ENCODE data around the gene KCTD7.
"Not testable (repeated sequence)": the region's sequence is repeated elsewhere in the genome, so short reads cannot be mapped to it uniquely, and the experiment has no call there.

DNA sequence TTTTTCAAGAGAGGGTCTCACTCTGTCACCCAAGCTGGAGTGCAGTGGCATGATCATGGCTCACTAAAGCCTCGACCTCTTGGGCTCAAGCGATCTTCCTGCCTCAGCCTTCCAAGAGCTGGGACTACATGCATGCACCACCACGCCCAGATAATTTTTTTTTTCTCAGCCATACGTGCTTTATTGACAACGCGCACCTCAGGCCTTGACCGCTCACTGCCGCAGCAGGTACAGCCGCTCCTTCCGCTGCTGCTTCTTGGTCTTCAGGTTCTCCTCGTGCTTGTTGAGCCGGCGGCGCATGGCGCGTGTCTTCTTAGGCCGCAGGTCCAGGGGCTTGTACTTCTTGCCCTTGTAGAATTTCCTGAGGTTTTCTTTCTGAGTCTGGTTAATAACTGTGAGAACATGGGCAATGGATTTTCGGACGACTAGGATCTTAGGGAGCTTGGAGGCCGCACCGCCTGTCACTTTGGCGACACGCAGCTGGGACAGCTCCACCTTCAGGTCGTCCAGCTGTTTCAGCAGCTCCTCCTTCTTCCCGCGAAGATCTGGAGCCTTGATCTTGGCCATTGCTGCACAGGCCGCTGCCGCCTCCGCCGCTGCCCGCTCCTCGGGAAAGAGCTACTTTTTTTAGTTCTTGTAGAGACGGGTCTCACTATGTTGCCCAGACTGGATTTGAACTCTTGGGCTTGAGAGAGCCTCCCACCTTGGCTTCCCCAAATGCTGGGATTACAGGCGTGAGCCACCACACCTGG lies 22.0 kb upstream of the KCTD7 start:
- not testable (repeated sequence) for TF ChIP-seq POLR2A (IDR thresholded peaks at IDR 0.05)
- TF ChIP-seq, protein P1, sequence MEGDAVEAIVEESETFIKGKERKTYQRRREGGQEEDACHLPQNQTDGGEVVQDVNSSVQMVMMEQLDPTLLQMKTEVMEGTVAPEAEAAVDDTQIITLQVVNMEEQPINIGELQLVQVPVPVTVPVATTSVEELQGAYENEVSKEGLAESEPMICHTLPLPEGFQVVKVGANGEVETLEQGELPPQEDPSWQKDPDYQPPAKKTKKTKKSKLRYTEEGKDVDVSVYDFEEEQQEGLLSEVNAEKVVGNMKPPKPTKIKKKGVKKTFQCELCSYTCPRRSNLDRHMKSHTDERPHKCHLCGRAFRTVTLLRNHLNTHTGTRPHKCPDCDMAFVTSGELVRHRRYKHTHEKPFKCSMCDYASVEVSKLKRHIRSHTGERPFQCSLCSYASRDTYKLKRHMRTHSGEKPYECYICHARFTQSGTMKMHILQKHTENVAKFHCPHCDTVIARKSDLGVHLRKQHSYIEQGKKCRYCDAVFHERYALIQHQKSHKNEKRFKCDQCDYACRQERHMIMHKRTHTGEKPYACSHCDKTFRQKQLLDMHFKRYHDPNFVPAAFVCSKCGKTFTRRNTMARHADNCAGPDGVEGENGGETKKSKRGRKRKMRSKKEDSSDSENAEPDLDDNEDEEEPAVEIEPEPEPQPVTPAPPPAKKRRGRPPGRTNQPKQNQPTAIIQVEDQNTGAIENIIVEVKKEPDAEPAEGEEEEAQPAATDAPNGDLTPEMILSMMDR (IDR thresholded peaks at IDR 0.05), result not testable (repeated sequence)

Measured in adrenal gland (tissue), 5 donors.